ENCODE data around the gene CUEDC1. TPM values are rescaled to one million over a fixed set of nuclear protein-coding genes. Genes with fewer than 3 reads are reported as not detected.
"Not testable (repeated sequence)": the region's sequence is repeated elsewhere in the genome, so short reads cannot be mapped to it uniquely, and the experiment has no call there.

CUEDC1 gene
- total RNA-seq, 4 donors from 2014 or later, result 7.5 to 14.3 (median 12.7) TPM

DNA sequence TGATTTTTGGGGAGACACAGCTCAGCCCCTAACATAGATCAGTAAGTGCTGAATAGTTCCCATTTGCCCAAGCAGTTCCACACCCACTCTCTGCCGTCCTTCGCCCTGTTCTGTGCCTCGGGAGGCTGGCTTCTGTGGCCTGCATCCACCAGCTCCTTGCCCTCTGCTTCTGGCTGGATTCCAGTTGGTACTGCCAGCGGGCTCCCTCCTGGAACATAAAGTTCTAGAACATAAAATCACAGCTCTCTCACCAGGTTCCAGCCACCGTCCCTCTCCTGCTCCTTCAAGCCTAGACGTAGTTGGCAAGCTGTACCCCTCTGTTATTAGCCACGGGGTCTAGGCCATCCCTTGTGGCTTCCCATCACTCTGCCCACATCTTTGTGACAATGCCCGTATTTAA, 101.5 kb downstream of the CUEDC1 start:
- DNase-seq (ENCODE audit: low spot score in 2 of 2), result no peak
- 65 to 69% methylated on average over 8 of the region's 8 CpGs for WGBS, 2 donors
- H3K4me3 ChIP-seq (ENCODE audit: low read depth, poor library complexity, severe bottlenecking), result no peak overlapping the region
- TF ChIP-seq, protein P1, sequence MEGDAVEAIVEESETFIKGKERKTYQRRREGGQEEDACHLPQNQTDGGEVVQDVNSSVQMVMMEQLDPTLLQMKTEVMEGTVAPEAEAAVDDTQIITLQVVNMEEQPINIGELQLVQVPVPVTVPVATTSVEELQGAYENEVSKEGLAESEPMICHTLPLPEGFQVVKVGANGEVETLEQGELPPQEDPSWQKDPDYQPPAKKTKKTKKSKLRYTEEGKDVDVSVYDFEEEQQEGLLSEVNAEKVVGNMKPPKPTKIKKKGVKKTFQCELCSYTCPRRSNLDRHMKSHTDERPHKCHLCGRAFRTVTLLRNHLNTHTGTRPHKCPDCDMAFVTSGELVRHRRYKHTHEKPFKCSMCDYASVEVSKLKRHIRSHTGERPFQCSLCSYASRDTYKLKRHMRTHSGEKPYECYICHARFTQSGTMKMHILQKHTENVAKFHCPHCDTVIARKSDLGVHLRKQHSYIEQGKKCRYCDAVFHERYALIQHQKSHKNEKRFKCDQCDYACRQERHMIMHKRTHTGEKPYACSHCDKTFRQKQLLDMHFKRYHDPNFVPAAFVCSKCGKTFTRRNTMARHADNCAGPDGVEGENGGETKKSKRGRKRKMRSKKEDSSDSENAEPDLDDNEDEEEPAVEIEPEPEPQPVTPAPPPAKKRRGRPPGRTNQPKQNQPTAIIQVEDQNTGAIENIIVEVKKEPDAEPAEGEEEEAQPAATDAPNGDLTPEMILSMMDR (IDR thresholded peaks at IDR 0.05), result no peak
- no peak for TF ChIP-seq POLR2A (IDR thresholded peaks at IDR 0.05)
- intact Hi-C loops (cut with DNase I; ENCODE audit: low total_unique reads), result loop anchor here (10.0 kb wide), 1 partner anchor 261 kb away; no protein-coding TSS in a partner anchor

DNA sequence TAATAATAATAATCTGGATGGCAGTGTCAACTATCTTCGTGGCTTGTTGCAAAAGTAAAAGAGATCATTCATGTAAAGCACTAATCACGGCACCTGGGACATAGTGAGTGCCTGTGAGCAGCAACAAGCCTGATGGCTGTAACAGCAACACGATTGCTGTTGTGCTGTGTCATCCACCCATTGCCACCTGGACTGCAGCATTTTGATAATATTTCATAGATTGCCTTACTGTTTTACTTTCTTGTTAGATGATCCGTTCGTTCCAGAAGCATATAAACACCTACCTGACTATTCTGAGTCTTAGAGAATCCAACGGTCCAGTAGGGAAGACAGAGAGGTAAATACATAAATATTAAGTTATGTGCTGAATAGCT, 102.3 kb downstream of the CUEDC1 start:
- intact Hi-C loops (cut with DNase I; ENCODE audit: low total_unique reads), result loop anchor here (10.0 kb wide), 1 partner anchor 262 kb away; no protein-coding TSS in a partner anchor
- 66 to 70% methylated on average over 6 of the region's 6 CpGs for WGBS, 2 donors
- DNase-seq (ENCODE audit: low spot score in 2 of 2), result no peak

DNA sequence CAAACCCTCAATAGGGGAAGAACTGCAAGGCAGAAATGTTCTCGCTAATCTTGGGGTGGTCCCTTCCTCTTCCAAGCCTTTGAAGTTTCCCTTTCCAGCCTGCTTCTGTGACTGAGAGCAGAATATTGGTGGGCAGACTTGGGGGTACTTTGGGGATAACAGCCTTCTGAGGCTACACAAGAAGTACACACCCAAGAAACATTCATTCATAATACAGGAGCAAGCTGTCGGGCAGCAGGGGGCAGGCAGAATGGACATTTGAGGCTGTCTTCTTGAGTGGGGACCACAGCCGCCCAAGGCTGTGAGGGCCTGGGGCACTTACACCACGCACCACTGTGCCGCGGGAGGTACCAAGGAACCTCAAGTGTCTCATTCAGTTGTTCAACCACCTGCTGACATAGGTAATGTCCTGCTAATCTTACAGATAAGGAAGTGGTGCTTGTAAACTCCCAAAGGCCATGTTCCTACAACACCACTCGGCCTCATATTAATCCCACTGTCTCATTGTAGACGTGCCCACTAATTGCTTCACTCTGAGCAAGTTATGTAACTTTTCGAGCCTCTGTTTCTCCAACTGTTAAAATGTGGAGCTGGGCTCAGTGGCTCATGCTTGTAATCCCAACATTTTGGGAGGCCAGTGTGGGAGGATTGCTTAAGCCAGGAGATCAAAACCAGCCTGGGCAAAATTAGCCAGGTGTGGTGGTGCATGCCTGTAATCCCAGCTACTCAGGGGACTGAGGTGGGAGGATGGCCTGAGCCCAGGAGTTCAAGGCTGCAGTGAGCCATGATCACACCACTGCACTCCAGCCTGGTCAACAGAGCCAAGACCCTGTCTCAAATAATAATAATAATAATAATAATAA, 102.9 kb downstream of the CUEDC1 start:
- 75 to 78% methylated on average over 9 of the region's 9 CpGs for WGBS, 2 donors
- no peak for DNase-seq (ENCODE audit: low spot score in 2 of 2)
- H3K4me3 ChIP-seq (ENCODE audit: low read depth, poor library complexity, severe bottlenecking), result no peak overlapping the region
- no peak for TF ChIP-seq POLR2A (IDR thresholded peaks at IDR 0.05)
- TF ChIP-seq, protein P1 (IDR thresholded peaks at IDR 0.05), result no peak
- intact Hi-C loops (cut with DNase I; ENCODE audit: low total_unique reads), result loop anchor here (10.0 kb wide), 1 partner anchor 262 kb away; no protein-coding TSS in a partner anchor

More for the DNA sequence above, 102.3 kb downstream of the CUEDC1 start:
- no peak overlapping the region for H3K4me3 ChIP-seq (ENCODE audit: low read depth, poor library complexity, severe bottlenecking)
- TF ChIP-seq POLR2A (IDR thresholded peaks at IDR 0.05), result no peak

DNA sequence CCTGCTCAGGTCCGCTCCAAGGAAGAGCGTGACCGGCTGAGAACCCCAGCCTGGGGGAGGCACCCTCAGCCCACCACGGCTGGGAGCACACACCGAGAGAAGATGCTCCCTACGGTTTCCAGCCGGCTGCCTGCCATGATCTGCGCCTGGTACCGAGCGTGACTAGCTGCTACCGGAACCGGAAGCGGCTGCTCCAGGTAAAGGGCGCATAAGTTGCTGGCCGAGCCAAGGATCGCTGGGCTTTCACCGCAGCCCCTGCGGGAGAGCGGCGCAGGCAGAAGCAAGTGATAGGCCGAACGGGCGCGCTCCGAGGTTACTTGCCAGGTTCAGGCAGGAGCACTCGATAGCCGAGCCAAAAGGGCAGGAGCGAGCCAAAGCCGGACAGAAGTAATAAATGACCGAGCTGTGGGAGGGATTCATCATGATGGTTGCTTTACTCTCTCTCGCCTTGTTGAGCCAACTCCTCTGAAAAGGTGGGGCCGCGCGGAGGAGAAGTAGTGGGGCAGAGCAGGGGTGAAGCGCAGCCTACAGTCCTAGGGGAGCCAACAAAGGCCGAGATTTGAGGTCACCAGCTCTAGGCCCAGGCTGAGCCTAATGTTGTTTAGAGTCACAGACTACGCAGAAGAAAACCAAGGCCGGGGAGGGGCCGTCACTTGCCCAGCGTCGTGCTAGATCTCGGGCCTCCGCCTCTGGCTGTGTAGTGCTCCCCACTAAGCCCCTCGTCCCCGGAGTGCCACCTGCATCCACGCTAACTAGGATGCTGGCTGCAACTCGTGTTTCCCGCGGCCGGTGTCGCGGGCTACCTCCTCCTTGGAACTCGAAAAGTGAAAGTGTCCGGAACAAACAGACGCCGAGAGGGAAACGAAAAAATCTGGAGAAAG, 105.1 kb downstream of the CUEDC1 start, which contains the start of gene MRPS23:
Gene MRPS23, minus strand, starts transcription at position 171 of the 881 bp plus-strand sequence. Its CDS starts 34 bp downstream, at position 137.
- TF ChIP-seq POLR2A (IDR thresholded peaks at IDR 0.05), result peak in 1 of 2 donors; percentile 18
- TF ChIP-seq, protein P1 (IDR thresholded peaks at IDR 0.05), result no peak
- intact Hi-C loops (cut with DNase I; ENCODE audit: low total_unique reads), result loop anchor here (10.0 kb wide), 1 partner anchor 265 kb away; no protein-coding TSS in a partner anchor
- peak; percentile 97 to 99 for DNase-seq (ENCODE audit: low spot score in 2 of 2)
- peak within 1 kb of the TSS; percentile 75 for H3K4me3 ChIP-seq (ENCODE audit: low read depth, poor library complexity, severe bottlenecking)
- WGBS, 2 donors, result 0 to 1% methylated on average over 52 to 57 of the region's 57 CpGs

DNA sequence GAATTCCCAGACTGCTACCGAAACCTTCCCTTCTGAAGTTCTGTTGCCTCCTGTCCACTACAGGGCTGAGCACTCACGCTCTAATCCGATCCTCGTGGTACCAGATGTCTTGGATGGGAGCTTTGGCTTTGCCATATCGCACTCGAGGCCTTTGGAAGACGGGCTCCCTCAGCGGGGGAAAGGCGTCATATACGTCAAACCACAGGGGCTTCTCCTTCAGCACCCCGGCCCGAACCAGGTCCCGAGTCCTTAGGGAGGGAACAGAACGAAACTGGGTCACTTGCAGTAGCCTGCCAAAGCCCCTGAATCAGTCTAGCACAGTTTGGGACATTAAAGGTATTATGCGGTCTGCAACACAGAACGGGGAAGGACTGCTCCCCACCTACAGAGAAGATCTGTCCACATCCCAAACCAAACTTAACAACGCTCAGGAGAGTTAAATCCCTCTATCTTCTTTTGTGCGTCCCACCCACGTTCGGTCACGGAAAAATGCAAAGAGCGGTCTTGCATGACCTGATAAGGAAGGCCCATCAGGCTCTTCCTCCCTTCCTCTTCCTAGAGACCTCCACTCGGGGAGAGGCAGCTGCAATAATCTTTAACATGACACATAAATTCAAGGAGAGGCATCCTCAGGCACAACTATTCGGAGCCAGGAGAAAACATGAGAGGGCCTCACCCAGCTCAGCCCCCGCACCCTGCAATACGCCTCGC, 105.9 kb downstream of the CUEDC1 start:
- DNase-seq (ENCODE audit: low spot score in 2 of 2), result no peak
- intact Hi-C loops (cut with DNase I; ENCODE audit: low total_unique reads), result no loop called here
- TF ChIP-seq, protein P1 (IDR thresholded peaks at IDR 0.05), result no peak
- TF ChIP-seq POLR2A (IDR thresholded peaks at IDR 0.05), result no peak

DNA sequence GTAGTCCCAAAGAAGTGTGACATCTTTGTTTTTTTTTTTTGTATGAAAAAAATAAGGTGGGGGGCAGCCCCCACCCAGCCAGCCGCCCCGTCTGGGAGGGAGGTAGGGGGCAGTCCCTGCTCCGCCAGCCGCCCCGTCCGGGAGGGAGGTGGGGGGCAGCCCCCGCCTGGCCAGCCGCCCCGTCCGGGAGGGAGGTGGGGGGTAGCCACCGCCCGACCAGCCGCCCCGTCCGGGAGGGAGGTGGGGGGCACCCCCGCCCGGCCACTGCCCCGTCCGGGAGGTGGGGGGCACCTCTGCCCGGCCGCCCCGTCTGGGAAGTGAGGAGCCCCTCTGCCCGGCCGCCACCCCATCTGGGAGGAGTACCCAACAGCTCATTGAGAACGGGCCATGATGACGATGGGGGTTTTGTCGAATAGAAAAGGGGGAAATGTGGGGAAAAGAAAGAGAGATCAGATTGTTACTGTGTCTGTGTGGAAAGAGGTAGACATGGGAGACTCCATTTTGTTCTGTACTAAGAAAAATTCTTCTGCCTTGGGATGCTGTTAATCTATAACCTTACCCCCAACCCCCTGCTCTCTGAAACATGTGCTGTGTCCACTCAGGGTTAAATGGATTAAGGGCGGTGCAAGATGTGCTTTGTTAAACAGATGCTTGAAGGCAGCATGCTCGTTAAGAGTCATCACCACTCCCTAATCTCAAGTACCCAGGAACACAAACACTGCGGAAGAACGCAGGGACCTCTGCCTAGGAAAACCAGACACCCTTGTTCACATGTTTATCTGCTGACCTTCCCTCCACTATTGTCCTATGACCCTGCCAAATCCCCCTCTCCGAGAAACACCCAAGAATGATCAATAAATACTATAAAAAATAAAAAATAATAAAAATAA, 108.9 kb downstream of the CUEDC1 start:
- H3K4me3 ChIP-seq (ENCODE audit: low read depth, poor library complexity, severe bottlenecking); DNase-seq (ENCODE audit: low spot score in 2 of 2); intact Hi-C loops (cut with DNase I; ENCODE audit: low total_unique reads): not testable (repeated sequence)
- 81 to 85% methylated on average over 21 to 28 of the region's 32 CpGs for WGBS, 2 donors

More for the DNA sequence above, 105.9 kb downstream of the CUEDC1 start:
- WGBS, 2 donors, result 12 to 15% methylated on average over 27 of the region's 27 CpGs
- H3K4me3 ChIP-seq (ENCODE audit: low read depth, poor library complexity, severe bottlenecking), result peak overlapping the region; percentile 75

Measured in lower leg skin (tissue), 4 donors.